Measurements from ENCODE around the gene ZNF607. TPM values are rescaled to one million over a fixed set of nuclear protein-coding genes. Genes with fewer than 3 reads are reported as not detected.

The ZNF607 gene
- total and polyA plus RNA-seq, 2 of the 8 experiments (the other 6 are each of a cell fraction or from before 2014, with no cell fraction given), result 6.7 to 15.9 TPM

- H4K8ac ChIP-seq (ENCODE audit: extremely low read depth, insufficient read depth, low read length), result no peak overlapping the region
- H3K4me1 ChIP-seq (replicated peaks in 1 of 4; ENCODE audit: control insufficient read depth in 3 of 4, insufficient read depth in 4 of 4, low read length in 3 of 4), result no peaks in the 10 kb centered on the region
- H3K4me3 ChIP-seq (ENCODE audit: extremely low read depth in 1 of 4, insufficient read depth in 2 of 4, low read depth in 3 of 4, low read length in 4 of 4), result no peak overlapping the region
- H2BK120ac ChIP-seq (replicated peaks; ENCODE audit: low read depth, low read length), result no peak overlapping the region
- H2BK5ac ChIP-seq (ENCODE audit: low read depth, low read length), result no peak overlapping the region
- no peaks in the 10 kb centered on the region for H4K20me1 ChIP-seq (replicated peaks in 1 of 2; ENCODE audit: control insufficient read depth in 1 of 2, insufficient read depth in 2 of 2, low read length in 2 of 2)
- H3K27me3 ChIP-seq (replicated peaks in 1 of 4; ENCODE audit: control insufficient read depth in 3 of 4, extremely low read depth in 1 of 4, insufficient read depth in 3 of 4, low read length in 3 of 4), result no peaks in the 10 kb centered on the region
- no peak overlapping the region for H2BK15ac ChIP-seq (ENCODE audit: low read length)
- FAIRE-seq, result no peak
- no peak overlapping the region for H3K4ac ChIP-seq (replicated peaks; ENCODE audit: insufficient read length, low read depth, low read length)
- peaks cover 0 to 9% (median 2%) of the 10 kb centered on the region in 4 experiments; a peak in 2 of 8 replicates for H3K36me3 ChIP-seq (ENCODE audit: control insufficient read depth in 2 of 4, insufficient read depth in 4 of 4, low read length in 3 of 4)
- H3K56ac ChIP-seq (replicated peaks; ENCODE audit: insufficient read length, low read depth, low read length), result no peak overlapping the region
- H3K18ac ChIP-seq (ENCODE audit: extremely low read depth, low read length), result no peak overlapping the region
- no peak overlapping the region for H4K5ac ChIP-seq (ENCODE audit: insufficient read length, low read depth, low read length)
- no peaks in the 10 kb centered on the region for H3K79me2 ChIP-seq (ENCODE audit: control insufficient read depth in 1 of 2, insufficient read depth in 2 of 2, low read length in 2 of 2)
- ChIA-PET CTCF (ENCODE audit: partially characterized antibody) (no interaction called here), POLR2A (ENCODE audit: partially characterized antibody) (interaction anchor here (1.0 kb wide), 1 partner anchor 16 kb away, joined by 3 read pairs; no protein-coding TSS in a partner anchor)
- H2AFZ ChIP-seq (ENCODE audit: low read length), result no peak overlapping the region
- H3K23ac ChIP-seq (ENCODE audit: insufficient read length), result no peak overlapping the region
- H4K91ac ChIP-seq (replicated peaks; ENCODE audit: insufficient read length, low read length), result no peak overlapping the region
- H3K79me1 ChIP-seq (ENCODE audit: low read depth, low read length), result no peaks in the 10 kb centered on the region
- no peak overlapping the region for H3K27ac ChIP-seq (ENCODE audit: low read depth, low read length)
- no peak overlapping the region for H3K14ac ChIP-seq (ENCODE audit: insufficient read length)
- H3K23me2 ChIP-seq (ENCODE audit: low read depth, low read length), result no peaks in the 10 kb centered on the region
- no peak overlapping the region for H2BK12ac ChIP-seq (ENCODE audit: low read depth, low read length)
- no peak overlapping the region for H2AK5ac ChIP-seq (ENCODE audit: low read depth, low read length)
- DNase-seq (ENCODE audit: low read depth in 1 of 2, low spot score in 2 of 2), result no peak
- H3K9ac ChIP-seq (replicated peaks in 1 of 4; ENCODE audit: extremely low read depth in 1 of 4, low read depth in 3 of 4, low read length in 3 of 4), result no peak overlapping the region
- H3K4me2 ChIP-seq (ENCODE audit: insufficient read depth in 1 of 2, low read depth in 2 of 2, low read length in 2 of 2), result no peak overlapping the region
- H2BK20ac ChIP-seq (ENCODE audit: low read length), result no peak overlapping the region
- 100% methylated on average over 1 of the region's 1 CpG; no CpG with 5 or more reads in 1 of the 2 experiments for WGBS, 2 experiments (ENCODE audit: extremely low coverage in 1 of 2, insufficient coverage in 1 of 2, insufficient read length in 1 of 2, insufficient replicate concordance in 2 of 2, low coverage in 1 of 2, low lambda C conversion rate in 2 of 2, missing lambda C conversion rate in 1 of 2)
- no peaks in the 10 kb centered on the region for H3K9me3 ChIP-seq (ENCODE audit: insufficient read depth in 2 of 2, low read depth in 1 of 2, low read length in 1 of 2)
- TF ChIP-seq SAP30 (IDR thresholded peaks at IDR 0.05; ENCODE audit: insufficient read depth, insufficient replicate concordance, low read length), result no peak
- no peak for TF ChIP-seq TAF7 (optimal IDR thresholded peaks at IDR 0.05; ENCODE audit: borderline replicate concordance, low read depth, low read length)
- TF ChIP-seq JUN (IDR thresholded peaks at IDR 0.05; ENCODE audit: low read depth, low read length), result no peak
- TF ChIP-seq BACH1 (IDR thresholded peaks at IDR 0.05; ENCODE audit: low read length), result no peak
- TF ChIP-seq KDM1A (IDR thresholded peaks at IDR 0.05; ENCODE audit: borderline replicate concordance, low read length), result no peak
- TF ChIP-seq KDM4A (IDR thresholded peaks at IDR 0.05; ENCODE audit: low read depth, low read length, severe bottlenecking), result no peak
- TF ChIP-seq TBP (IDR thresholded peaks at IDR 0.05; ENCODE audit: low read depth, low read length), result no peak
- TF ChIP-seq CREB1 (IDR thresholded peaks at IDR 0.05), result no peak
- TF ChIP-seq POU5F1 (IDR thresholded peaks at IDR 0.05; ENCODE audit: low read depth, low read length), result no peak
- TF ChIP-seq EZH2 (IDR thresholded peaks at IDR 0.05; ENCODE audit: low read depth, low read length, severe bottlenecking), result no peak
- no peak for TF ChIP-seq TAF1 (IDR thresholded peaks at IDR 0.05; ENCODE audit: low read depth, low read length)
- TF ChIP-seq, protein P1, sequence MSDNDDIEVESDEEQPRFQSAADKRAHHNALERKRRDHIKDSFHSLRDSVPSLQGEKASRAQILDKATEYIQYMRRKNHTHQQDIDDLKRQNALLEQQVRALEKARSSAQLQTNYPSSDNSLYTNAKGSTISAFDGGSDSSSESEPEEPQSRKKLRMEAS (IDR thresholded peaks at IDR 0.05), result no peak
- TF ChIP-seq E2F6 (IDR thresholded peaks at IDR 0.05), result no peak
- TF ChIP-seq RBBP5 (IDR thresholded peaks at IDR 0.05; ENCODE audit: borderline replicate concordance, low read depth, low read length), result no peak
These were observed 43.9 kb upstream of the ZNF607 start for GRCh38 chr19:37763488-37763887.
